Endothelial cell of hepatic sinusoid (primary cell): Measurements from ENCODE around the gene FKBP8.

Experiments used
- in situ Hi-C: cut with HindIII; loops from 2 replicates; pipeline ENCODE4 v1.10.0; 2017; ENCODE audit warnings: low sequenced_read_pairs

FKBP8 gene

GRCh38 chr19:18488838-18489626 lies 54.3 kb downstream of the FKBP8 start:
- in situ Hi-C loops: loop anchor here (5.0 kb wide), 1 partner anchor 53 kb away; the partner anchor contains the start of gene FKBP8

- in situ Hi-C loops: loop anchor here (5.0 kb wide), 1 partner anchor 54 kb away; the partner anchor contains the start of gene FKBP8
These were observed 55.0 kb downstream of the FKBP8 start for GRCh38 chr19:18488403-18488723.

- in situ Hi-C loops: loop anchor here (5.0 kb wide), 1 partner anchor 55 kb away; the partner anchor contains the start of gene FKBP8
These were observed 55.6 kb downstream of the FKBP8 start for GRCh38 chr19:18487576-18488402.

GRCh38 chr19:18486746-18487145 lies 56.6 kb downstream of the FKBP8 start:
- in situ Hi-C loops: loop anchor here (5.0 kb wide), 1 partner anchor 56 kb away; the partner anchor contains the start of gene FKBP8

- in situ Hi-C loops: loop anchor here (5.0 kb wide), 1 partner anchor 57 kb away; the partner anchor contains the start of gene FKBP8
These were observed 58.4 kb downstream of the FKBP8 start for GRCh38 chr19:18484992-18485391.

GRCh38 chr19:18483119-18483890 lies 60.1 kb downstream of the FKBP8 start:
- in situ Hi-C loops: no loop called here
